ENCODE data around the gene SERGEF.

SERGEF gene

DNA sequence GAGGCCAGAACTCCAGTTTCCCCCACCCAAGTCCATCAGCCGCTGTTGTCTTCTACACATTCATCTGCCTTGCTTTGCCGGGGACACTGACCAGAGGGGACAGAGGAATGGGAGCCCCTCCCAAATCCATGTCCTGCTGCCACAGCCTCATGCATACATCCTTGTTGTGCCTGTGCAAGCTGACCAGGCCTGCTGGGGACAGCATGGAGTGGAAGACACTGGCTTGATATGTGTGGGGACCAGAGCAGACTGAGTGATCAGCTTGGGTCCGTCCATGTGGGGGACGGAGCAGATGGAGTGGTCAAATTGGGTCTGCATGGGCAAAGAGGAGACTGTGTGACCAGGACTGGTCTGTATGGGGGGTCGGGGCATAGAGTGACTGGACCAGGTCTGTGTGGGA is 234.5 kb downstream of the SERGEF start:
- FAIRE-seq = no peak
- no peak for DNase-seq (ENCODE audit: extremely low spot score, insufficient read length, low read depth)

DNA sequence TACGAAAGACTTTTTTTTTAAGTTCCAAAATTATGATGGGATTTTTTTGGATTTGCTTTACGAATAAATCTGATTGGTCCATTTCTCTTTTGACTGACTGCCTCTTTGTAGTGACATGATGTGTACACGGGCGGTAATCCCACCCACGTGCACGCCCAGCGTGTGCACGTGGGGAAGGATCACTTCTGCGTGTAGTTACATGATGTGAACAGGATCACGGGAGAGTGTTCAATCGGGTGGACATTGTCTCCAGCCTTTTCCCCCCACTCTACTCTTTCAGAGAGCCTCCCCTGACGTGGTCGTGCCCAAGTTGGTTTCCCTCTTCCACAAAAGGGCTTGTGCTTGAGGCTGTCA is 235.1 kb downstream of the SERGEF start:
- FAIRE-seq (no peak), DNase-seq (ENCODE audit: extremely low spot score, insufficient read length, low read depth) (no peak)

DNA sequence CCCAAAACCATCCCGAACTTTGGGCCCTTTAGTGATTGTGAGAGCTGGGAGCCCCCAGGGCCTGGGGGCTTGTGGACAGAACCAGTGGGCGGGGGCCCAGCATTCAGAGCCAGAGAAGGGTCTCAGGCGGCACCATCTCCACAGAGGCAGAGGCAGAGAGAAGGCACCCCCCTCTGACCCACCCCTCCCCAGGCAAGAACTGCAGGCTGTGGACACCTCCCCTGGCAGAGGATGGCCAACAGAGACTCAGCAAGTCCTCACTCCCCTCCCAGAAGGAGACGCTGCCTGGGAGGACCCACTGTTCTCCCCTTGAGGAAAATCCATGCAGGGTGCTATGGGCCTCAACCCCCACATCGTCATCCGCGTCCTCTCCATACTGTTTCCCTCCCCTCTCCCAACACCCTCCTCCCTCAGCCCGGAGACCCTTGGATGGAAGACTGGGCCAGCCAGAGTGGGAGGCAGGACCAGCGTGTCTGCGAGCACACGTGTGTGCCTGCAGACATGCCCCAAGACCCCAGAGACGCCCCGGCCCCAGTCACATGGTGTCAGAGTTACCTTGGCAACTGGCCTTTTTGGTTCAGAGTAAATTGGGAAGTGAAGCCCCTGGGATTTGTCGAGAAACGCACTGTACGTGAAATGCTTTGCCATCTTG is 235.6 kb downstream of the SERGEF start:
- DNase-seq (ENCODE audit: extremely low spot score, insufficient read length, low read depth) (no peak), FAIRE-seq (no peak)

DNA sequence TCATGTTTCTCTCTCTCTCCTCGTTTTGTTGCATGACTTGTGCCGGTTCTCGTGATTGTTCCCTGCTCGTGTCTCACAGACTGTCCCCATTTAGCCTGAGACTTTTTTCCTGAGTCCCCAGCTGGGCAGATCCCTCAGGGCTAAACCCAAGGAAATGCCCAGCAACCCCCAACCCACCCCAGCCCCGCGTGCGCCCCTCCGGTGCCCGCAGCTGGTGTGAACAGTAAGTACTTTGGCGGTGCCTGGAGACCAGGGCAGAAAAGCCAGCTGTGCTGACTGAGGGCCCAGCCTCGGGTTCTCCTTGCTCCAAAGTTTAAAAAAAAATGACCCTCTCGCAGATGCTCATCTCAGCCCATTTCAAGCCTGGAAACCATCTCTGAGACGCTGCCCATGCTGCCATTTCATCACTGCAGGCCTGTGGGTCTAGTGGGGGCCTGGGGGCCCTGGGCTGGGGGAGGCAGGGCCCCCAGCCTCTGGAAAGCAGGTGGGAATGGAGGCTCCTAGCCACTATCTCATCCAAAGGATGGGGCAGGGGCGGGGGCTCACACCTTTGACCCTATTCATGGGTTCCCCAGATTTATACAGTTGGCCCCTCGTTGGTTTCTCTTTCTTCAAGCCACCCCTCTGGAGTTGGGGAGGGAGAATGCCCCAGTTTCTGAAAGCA is 236.5 kb downstream of the SERGEF start:
- no peak for FAIRE-seq
- no peak for DNase-seq (ENCODE audit: extremely low spot score, insufficient read length, low read depth)

DNA sequence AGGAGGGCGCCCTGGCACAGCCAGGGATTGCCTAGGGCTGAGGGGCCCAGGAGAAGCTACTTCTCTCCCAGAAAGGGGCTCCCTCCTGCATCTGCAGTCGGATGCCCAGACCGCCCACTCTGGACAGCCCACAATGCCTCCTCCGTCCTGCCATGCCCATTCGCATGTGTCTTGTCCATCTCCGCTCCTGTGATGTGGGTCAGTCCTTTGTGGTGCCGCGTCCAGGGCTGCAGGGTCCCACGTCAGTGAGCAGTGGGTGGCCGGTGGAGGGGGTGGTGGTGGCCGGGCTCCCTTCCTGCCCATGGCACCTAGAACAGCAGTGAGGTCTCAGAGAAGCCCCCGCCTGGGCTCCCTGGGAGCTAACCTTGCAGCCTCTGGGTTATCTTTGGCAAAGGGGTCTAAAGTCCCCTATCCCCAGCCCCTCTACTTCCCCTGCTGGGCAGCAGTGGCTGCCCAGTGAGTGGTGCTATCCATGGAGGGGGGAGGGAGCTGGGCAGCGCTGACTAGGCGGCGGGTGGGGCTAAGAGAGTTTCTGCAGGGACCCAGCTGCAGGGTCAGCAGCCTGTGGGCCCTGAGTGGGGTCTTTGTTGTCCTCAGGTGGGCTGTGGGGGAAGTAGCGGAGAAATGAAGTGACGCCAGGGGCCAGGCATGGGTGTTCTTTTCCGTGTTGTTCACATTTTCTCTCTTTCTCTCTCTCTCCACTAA is 237.2 kb downstream of the SERGEF start:
- FAIRE-seq (no peak), DNase-seq (ENCODE audit: extremely low spot score, insufficient read length, low read depth) (no peak)

DNA sequence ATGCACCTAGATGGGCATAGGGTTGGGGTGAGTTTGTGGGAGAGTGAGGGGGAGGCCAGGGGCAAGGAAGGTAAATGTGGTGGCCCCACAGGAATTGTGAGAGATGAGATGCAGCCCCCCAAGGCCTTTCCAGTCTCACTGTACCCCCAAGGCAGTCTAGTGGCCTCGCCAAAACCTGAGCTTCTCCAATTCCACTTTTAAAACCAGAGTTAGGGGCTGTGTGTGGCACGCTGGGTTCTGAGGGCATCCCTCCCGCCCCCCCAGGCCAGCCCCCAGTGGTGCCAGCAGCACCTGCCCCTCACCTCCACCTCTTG is 237.9 kb downstream of the SERGEF start:
- no peak for DNase-seq (ENCODE audit: extremely low spot score, insufficient read length, low read depth)
- FAIRE-seq = no peak

DNA sequence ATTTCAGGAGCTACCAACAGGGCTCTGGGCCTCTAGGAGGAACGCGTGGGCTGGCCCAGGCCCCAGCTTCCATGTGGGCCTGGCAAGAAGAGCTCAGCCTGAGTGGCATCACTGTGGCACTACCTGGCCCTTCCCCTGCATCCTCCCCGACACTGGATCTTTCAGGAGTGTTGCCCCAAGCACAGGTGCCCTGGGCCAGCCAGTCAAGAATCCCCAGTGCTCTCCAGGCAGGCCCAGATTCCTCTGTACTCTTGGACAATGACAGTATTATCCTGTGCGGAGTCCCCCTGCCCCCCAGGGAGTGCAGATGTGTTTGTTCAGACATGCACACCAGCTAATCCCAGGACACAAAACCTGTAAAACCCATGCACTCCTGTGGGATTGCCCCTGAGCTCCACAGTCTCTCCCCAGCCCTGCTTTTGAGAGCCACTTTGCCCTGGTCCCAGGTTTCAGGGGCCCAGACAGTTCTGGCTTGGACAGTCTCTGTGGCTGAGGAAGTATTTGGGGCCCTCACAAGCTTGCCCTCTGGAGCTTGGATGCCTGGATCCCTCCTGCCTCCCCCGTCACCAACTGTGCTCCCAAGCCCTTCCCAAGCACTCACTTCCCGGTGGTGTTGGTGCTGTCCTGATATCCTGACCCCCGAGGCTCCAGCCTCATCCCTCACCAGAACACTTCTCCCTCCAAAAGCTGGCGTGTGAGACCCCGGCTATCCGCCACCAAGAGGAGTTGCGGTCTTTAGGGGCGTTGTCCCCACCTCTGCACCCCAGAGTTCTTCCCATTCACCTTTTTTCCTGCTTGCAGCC is 238.4 kb downstream of the SERGEF start:
- no peak for DNase-seq (ENCODE audit: extremely low spot score, insufficient read length, low read depth)
- no peak for FAIRE-seq

DNA sequence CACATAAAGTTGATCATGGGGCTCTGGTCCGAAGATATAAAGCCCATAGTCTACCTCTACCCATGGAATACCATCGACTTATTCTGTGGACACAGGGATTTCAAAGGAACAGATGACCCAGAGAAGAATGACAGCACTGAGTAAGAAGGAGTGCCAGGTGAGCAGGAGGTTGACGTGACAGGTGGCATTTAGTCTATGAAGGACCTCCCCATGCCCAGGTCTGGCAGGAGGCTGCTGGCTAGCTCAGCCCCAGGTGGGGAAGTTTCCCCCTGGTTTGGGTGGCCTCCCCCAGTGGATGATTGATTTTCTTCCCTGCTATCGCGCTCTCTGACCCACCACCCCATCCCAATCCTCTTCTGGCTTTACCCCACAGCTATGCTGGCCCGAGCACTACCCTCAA is 239.2 kb downstream of the SERGEF start:
- FAIRE-seq (no peak), DNase-seq (ENCODE audit: extremely low spot score, insufficient read length, low read depth) (no peak)

DNA sequence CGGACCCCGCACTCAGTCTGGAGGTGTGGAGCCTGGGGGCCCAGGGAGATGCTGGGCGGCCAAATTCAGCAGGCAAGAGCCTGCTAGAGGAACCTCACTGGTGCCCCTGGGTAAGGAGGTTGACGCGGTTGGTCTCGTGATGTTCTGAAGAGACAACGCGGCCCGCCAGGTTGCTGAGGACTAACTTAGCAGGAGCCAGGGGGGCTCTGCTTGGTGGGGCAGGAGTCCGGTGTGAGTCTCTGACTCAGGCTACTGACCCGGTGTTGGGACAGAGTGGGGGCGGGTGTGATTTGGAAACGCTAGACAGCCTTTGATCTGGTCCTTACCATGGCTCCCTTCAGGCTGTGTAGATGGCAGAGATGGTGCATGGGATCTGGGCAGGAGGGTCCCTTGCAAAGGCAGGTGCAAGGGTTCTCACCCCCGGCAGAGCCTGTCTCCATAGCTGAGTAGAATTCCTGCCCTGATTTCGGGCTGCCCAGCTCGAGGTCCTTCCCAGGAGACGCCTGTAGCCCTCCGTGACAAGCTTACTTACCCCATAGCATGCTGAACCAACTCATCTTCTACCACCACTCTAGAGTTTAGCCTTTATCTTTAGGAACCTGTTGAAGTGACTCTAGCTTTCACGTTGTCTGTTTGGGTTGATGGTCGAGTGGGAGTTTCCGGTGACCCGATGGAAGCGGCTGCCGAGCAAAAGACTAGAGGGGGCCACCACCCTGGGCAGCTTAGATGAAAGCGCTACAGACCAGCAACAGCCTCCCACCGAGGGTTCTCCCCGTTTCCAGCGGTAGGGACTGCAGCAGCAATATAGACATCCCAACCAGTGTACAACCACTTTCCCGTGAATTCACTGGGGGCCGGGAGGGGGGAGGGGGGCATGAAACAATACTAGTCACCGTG is 239.9 kb downstream of the SERGEF start:
- FAIRE-seq = no peak
- no peak for DNase-seq (ENCODE audit: extremely low spot score, insufficient read length, low read depth)

DNA sequence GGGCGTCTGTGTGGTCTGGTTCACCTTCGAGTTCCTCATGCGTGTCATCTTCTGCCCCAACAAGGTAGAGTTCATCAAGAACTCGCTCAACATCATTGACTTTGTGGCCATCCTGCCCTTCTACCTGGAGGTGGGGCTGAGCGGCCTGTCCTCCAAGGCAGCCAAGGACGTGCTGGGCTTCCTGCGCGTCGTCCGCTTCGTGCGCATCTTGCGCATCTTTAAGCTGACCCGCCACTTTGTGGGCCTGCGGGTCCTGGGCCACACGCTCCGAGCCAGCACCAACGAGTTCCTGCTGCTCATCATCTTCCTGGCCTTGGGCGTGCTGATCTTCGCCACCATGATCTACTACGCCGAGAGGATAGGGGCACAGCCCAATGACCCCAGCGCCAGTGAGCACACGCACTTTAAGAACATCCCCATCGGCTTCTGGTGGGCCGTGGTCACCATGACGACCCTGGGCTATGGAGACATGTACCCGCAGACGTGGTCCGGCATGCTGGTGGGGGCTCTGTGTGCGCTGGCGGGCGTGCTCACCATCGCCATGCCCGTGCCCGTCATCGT is 240.9 kb downstream of the SERGEF start:
- FAIRE-seq = no peak
- no peak for DNase-seq (ENCODE audit: extremely low spot score, insufficient read length, low read depth)

DNA sequence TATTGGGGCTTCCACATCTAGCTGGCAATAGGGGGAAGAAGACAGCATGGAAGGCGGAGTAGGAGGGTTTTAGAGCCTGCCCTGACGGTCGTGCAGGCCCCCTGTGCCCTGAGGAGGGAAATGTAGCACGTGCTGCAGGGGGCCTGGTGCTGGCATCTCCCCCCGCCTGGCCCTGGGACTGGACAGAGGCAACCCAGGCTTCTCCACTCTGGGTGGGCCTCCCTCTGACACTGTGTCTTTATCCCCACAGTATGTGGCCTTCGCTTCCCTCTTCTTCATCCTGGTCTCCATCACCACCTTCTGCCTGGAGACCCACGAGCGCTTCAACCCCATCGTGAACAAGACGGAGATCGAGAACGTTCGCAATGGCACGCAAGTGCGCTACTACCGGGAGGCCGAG is 241.4 kb downstream of the SERGEF start:
- DNase-seq (ENCODE audit: extremely low spot score, insufficient read length, low read depth) = no peak
- no peak for FAIRE-seq

DNA sequence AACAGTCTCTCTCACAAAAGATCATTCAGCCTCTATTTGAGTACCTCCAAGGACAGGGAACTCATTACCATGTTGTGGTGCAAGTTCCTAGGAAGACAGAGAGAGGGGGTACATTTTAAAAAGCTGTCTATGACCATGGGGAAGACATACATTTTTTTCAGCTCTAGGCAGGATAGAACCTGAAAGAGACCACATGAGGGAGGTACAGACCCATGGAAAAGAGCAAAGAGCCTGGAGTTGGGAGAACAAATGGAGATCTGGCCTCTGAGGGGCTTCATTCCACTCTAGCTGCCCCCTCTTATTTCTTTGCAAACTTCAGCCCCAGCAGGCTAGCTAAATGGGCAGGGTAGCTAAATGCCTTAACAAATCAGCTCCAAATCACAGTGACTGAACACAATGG is 241.9 kb downstream of the SERGEF start:
- DNase-seq (ENCODE audit: extremely low spot score, insufficient read length, low read depth) = no peak
- no peak for FAIRE-seq

DNA sequence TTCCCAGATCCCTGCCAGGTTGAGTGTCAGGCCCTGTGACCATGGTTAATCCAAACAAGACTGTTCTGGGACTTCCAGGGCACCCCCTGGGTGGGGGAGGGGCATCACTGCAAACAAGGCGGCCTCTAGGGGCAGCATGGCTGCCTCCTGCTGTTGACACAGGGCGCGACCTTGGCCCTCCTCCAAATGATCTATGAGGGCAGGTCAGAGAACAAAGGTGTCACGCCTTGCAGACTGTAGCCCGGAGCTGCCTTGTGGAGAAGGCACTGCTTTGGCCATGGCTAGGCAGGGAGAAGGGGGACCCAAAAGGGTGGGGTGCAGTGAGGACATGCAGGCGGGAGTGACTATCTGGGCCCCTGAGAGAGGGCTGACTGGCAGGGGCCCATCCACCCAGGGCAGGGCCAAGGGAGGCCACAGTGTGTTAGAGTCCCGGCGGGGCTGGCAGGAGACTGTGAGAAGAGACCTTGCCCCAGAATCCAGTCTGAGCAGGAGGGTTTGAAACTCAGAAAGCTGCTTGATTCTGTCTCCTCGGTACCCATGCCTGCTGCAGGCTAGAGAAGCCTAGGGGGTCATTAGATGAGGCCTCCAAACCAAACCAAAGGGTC is 242.7 kb downstream of the SERGEF start:
- DNase-seq (ENCODE audit: extremely low spot score, insufficient read length, low read depth) = no peak
- no peak for FAIRE-seq

DNA sequence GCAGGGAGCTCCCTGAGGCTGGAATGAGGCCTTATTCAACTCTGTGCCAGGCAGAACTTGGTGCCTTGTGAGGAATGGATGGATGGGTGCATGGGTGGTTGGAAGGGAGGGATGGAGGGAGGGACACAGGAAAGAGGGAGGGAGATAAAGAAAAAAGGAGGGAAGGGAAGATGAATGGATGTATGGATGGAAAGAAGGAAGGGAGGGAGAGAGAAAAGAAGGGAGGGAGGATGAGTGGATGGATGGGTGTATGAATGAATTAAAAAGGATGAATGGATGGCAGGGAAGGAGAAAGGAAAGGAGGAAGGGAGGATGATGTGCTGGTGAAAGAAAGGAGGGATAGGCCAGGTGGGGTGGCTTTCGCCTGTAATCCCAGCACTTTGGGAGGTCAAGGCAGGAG is 243.6 kb downstream of the SERGEF start:
- no peak for FAIRE-seq

DNA sequence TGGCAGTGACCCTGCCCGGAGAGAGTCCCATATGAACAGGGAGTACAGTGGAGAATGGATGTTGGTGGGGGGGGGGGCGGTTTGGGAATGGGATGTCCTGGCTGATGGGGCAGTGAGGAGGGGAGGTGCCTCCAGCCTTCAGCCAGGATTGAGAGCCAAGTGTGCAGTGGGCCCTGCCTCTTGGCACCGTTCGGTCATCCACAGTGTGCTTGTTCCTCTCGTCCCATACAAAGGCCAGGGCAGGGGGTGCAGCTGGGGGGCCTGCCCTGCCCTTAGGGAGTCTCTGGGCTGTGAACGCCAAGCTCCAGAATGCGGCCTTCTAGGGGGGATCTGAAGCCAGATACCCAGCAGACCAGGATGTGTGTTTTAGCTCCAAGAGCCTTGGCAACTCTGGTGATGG is 244.3 kb downstream of the SERGEF start:
- DNase-seq (ENCODE audit: extremely low spot score, insufficient read length, low read depth) (no peak), FAIRE-seq (no peak)

More for the DNA sequence above, 243.6 kb downstream of the SERGEF start:
- DNase-seq (ENCODE audit: extremely low spot score, insufficient read length, low read depth) = no peak

DNA sequence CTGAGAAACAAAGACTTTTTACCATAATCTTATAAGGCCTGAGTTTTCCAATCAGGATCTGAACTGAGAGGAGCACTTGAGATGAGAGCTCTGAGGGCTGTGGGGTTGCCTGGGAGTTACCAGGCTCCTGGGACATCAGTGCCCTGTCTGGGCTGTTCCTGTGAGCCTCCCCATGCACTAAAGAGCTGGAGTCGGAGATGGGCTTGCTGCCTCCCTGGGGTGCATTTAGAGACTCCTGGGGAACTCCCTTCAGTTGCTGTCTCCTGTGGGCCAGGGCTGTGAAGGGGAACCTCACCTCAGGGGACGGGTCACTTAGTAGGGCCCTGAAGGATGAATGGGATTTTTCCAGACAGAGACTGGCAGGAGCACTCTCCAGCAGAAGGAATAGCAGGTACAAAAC is 244.9 kb downstream of the SERGEF start:
- no peak for FAIRE-seq
- DNase-seq (ENCODE audit: extremely low spot score, insufficient read length, low read depth) = no peak

DNA sequence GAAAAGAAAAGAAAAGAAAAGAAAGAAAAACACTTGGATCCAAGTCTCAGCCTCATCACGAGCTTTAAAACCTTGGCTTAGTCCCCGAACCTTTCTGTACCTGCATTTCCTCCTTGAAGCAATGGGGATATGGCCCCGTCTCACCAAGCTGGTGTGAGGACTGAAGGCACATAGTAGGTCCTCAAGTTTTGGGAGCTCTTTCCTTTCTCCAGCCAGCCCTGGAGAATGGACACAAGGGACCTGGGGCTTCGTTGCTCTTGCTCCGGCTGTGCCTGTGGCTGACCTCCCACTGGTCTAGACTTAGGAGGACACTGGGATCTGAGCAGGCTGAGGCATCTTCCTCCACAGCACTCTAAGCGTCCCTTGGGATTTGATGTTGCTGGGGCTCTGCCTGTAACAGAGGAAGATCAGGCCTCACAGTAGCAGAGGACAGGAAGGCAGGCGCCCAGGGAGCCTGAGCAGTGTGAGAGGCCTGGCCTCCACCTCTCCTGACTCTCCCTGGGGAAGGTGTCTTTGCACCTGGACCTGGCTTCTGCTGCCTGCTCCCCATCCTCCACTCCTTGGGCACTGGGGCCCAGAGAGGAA is 245.5 kb downstream of the SERGEF start:
- FAIRE-seq (no peak), DNase-seq (ENCODE audit: extremely low spot score, insufficient read length, low read depth) (no peak)

DNA sequence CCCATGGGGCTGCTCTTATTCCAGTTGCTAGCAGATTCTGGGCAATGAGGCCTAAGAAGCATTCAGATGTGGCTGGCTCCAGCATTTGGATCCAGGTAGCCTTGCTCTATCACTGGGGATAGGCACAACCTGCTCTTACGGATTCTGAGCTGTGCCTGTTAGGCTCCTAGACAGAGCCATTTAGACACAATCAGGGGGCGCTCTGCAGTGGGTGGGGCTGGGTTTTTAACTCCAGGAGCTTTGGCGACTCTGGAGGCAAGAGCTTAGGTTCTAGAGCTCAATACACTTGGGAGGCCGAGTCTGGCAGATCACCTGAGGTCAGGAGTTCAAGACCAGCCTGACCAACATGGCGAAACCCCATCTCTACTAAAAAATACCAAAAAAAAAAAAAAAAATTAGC is 246.3 kb downstream of the SERGEF start:
- FAIRE-seq = no peak
- DNase-seq (ENCODE audit: extremely low spot score, insufficient read length, low read depth) = no peak

DNA sequence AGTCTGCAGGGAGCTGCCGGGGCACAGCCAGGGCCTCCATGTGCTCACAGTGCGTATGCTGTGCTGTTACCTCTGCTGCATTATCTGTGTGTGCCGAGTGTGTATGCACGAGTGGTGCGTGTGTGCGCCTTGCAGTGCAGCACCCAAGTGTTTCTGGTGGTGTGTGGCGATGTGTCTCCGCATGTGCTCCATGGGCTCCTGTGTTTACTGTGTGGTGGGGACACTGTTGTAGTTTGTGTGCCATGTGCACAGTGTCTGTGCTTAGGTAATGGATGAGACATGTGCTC is 246.8 kb downstream of the SERGEF start:
- no peak for FAIRE-seq
- DNase-seq (ENCODE audit: extremely low spot score, insufficient read length, low read depth) = no peak
